Fibroblast of the aortic adventitia (primary cell): ENCODE data around the gene MYF5. TPM values are rescaled to one million over a fixed set of nuclear protein-coding genes. Genes with fewer than 3 reads are reported as not detected.

Source experiments
- DNase-seq: peaks from one replicate; pipeline ENCODE4 v3.0.0-alpha.2; 2010; ENCODE audit warnings: low read depth
- H3K4me3 ChIP-seq: 2 replicates; pipeline ENCODE4 v1.5.1; 2011; ENCODE audit warnings: low read depth, mild to moderate bottlenecking, control low read depth, low read length, moderate library complexity
- CTCF ChIP-seq: IDR thresholded peaks from 2 replicates; pipeline ENCODE4 v1.5.1; 2011; ENCODE audit warnings: mild to moderate bottlenecking, low read length, control low read depth, inconsistent platforms; ENCODE audit not compliant: insufficient read depth
- total RNA-seq: library from RNA; depleted of rRNA; stranded (reverse); fragments of >200 nt; gene quantifications from 2 replicates; pipeline ENCODE4 v1.2.3, GENCODE V29; 2012; ENCODE audit warnings: low replicate concordance

MYF5 gene
- total RNA-seq, 1 donor = not detected

GRCh38 chr12:80720516-80720915, 3.8 kb downstream of the MYF5 start:
- no peak for TF ChIP-seq CTCF
- H3K4me3 ChIP-seq = no peak overlapping the region
- no peak for DNase-seq

DNA sequence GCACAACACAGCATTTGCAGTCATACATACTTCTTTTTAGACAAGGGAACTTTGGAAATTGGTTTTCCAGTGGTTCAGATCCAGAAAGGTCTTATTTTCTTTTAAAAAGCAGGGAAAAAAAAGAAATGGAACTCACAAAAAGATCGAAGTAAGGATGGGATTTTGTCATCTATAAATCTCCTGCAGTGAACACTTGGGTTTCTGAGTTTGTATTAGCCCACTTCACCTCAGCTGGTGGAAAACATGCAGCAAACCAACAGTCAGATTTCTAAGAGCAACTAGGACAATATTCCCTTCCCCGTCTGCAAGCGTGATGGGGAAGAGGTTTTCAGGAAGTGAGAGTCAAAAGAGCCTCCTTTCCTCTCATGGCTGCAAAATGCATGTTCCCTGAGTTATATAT, 4.6 kb downstream of the MYF5 start:
- H3K4me3 ChIP-seq = no peak overlapping the region
- DNase-seq = no peak
- TF ChIP-seq CTCF = no peak

DNA sequence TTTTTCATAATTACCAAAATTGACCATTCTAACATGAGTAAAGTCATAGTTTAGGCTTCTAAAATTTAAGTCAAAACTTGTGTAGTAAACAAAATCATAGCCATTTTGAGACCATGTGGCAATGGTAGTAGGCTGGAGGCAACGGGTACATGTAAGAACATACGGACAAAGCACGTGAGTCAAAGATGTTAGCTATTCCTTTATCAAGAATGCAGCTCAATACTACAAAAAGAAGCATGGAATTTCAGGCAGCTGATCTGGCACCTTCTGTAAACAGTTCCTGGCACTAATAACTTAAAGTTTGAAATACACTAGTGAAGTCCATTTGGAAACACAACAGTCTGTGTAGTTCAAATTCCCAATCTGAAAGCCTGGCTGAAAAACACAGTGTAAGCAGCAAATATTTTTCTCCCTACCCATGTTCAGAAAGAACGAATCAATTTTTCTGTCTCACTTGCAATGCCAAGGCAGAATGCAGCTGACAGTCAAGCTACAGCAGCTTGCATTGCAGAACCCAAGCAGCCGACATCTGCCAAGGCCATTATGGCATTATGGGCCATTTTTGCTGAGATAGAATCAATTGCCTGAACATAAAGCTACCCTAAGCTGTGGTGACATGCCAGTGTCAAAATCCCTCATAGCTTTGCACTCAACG, 29.3 kb downstream of the MYF5 start:
- H3K4me3 ChIP-seq = no peak overlapping the region
- DNase-seq = peak; percentile 13
- TF ChIP-seq CTCF = no peak

- H3K4me3 ChIP-seq = no peak overlapping the region
- no peak for TF ChIP-seq CTCF
- DNase-seq = no peak
Measured at GRCh38 chr12:80747800-80748199, 31.1 kb downstream of the MYF5 start.

- no peak overlapping the region for H3K4me3 ChIP-seq
- DNase-seq = no peak
- no peak for TF ChIP-seq CTCF
Measured at GRCh38 chr12:80749456-80749855, 32.7 kb downstream of the MYF5 start.

GRCh38 chr12:80752464-80752863, 35.8 kb downstream of the MYF5 start:
- no peak for TF ChIP-seq CTCF
- DNase-seq = no peak
- no peak overlapping the region for H3K4me3 ChIP-seq

DNA sequence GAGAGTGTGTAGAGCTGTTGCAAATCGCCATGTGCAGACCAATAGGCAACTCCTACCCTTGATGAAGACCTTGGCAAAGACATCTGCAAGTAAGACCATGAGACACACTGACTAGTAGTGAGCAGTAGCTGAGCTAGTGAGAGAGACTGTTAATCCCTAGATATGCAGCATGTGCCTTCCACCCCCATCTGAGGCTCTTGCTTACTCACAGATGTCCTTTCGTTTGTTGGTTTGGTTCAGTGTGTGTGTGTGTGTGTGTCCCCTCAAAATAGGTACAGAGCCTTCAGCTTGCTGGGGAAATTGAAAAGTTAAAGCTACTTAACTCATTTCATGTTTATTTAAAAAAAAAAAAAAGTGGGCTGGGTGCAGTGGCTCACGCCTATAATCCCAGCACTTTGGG, 37.6 kb downstream of the MYF5 start:
- no peak overlapping the region for H3K4me3 ChIP-seq
- DNase-seq = no peak
- no peak for TF ChIP-seq CTCF
